Glutamatergic neuron (in vitro differentiated cells): Measurements from ENCODE around the gene PPM1M. TPM values are rescaled to one million over a fixed set of nuclear protein-coding genes. Genes with fewer than 3 reads are reported as not detected.

ENCODE experiments used
- DNase-seq: peaks from one replicate; pipeline ENCODE4 v3.0.0; 2022
- H3K27ac Mint-ChIP-seq: one replicate; pipeline ENCODE4 v1.8.0; 2020; ENCODE audit warnings: mild to moderate bottlenecking, mixed read lengths, inconsistent platforms; ENCODE audit not compliant: unreplicated experiment
- H3K27me3 Mint-ChIP-seq: one replicate; pipeline ENCODE4 v1.8.0; 2020; ENCODE audit warnings: mild to moderate bottlenecking, moderate library complexity, mixed read lengths, inconsistent platforms; ENCODE audit not compliant: unreplicated experiment
- H3K36me3 Mint-ChIP-seq: one replicate; pipeline ENCODE4 v1.8.0; 2020; ENCODE audit warnings: mild to moderate bottlenecking, mixed read lengths, inconsistent platforms; ENCODE audit not compliant: unreplicated experiment
- H3K4me1 Mint-ChIP-seq: one replicate; pipeline ENCODE4 v1.8.0; 2020; ENCODE audit warnings: mild to moderate bottlenecking, low read depth, mixed read lengths, inconsistent platforms; ENCODE audit not compliant: unreplicated experiment
- H3K4me3 Mint-ChIP-seq: one replicate; pipeline ENCODE4 v1.8.0; 2020; ENCODE audit warnings: mild to moderate bottlenecking, mixed read lengths, inconsistent platforms; ENCODE audit not compliant: unreplicated experiment
- H3K9me3 Mint-ChIP-seq: one replicate; pipeline ENCODE4 v1.8.0; 2020; ENCODE audit warnings: mild to moderate bottlenecking, moderate library complexity, mixed read lengths, inconsistent platforms; ENCODE audit not compliant: unreplicated experiment
- CTCF ChIP-seq: fragments of 200-600 bp; sonication (generic); IDR thresholded peaks from one replicate; pipeline ENCODE4 v1.5.0; 2021; ENCODE audit not compliant: partially characterized antibody, unreplicated experiment
- total RNA-seq: library from RNA; stranded (reverse); fragmentation: NEBNext Ultra II Directional; extraction: Animal tissue kit (Norgen Biotek cat#: 25700); gene quantifications from one replicate; pipeline ENCODE4 v1.2.1, GENCODE V29; 2021; ENCODE audit not compliant: unreplicated experiment

The PPM1M gene
- total RNA-seq, 1 donor from 2014 or later: 7.8 TPM

- TF ChIP-seq CTCF: no peak
- Mint-ChIP-seq H3K4me3 (peak overlapping the region; percentile 100), H3K27ac (peak overlapping the region; percentile 98), H3K4me1 (peaks cover 7% of the 10 kb centered on the region), H3K36me3 (peaks cover 5% of the 10 kb centered on the region), H3K9me3 (peaks cover 14% of the 10 kb centered on the region), H3K27me3 (peaks cover 10% of the 10 kb centered on the region)
- peak; percentile 72 for DNase-seq
These were observed 31.8 kb downstream of the PPM1M start for GRCh38 chr3:52277071-52277964.

GRCh38 chr3:52277972-52278509 is 32.5 kb downstream of the PPM1M start:
- Mint-ChIP-seq H3K4me3 (peak overlapping the region; percentile 100), H3K36me3 (peaks cover 5% of the 10 kb centered on the region), H3K27me3 (peaks cover 10% of the 10 kb centered on the region), H3K9me3 (peaks cover 14% of the 10 kb centered on the region), H3K4me1 (peaks cover 7% of the 10 kb centered on the region), H3K27ac (peak overlapping the region; percentile 99)
- peak; percentile 69 for DNase-seq
- TF ChIP-seq CTCF: no peak

GRCh38 chr3:52278510-52279069 is 33.0 kb downstream of the PPM1M start, which contains the start of gene WDR82:
TSS of gene WDR82 (minus strand) at chr3:52278649. CDS start at chr3:52278361, 288 bp downstream.
- peak; percentile 61 for TF ChIP-seq CTCF
- Mint-ChIP-seq H3K4me1 (peaks cover 7% of the 10 kb centered on the region), H3K27me3 (peaks cover 10% of the 10 kb centered on the region), H3K36me3 (peaks cover 5% of the 10 kb centered on the region), H3K27ac (peak within 1 kb of the TSS; percentile 99), H3K9me3 (peaks cover 14% of the 10 kb centered on the region), H3K4me3 (peak within 1 kb of the TSS; percentile 100)
- DNase-seq: peak; percentile 100

GRCh38 chr3:52279596-52279995 is 34.0 kb downstream of the PPM1M start:
- no peak overlapping the region for H3K27ac Mint-ChIP-seq

More at GRCh38 chr3:52279596-52279995, 34.0 kb downstream of the PPM1M start:
- peaks cover 14% of the 10 kb centered on the region for H3K9me3 Mint-ChIP-seq
- H3K36me3 Mint-ChIP-seq: peaks cover 5% of the 10 kb centered on the region
- peak overlapping the region; percentile 65 for H3K4me3 Mint-ChIP-seq
- H3K27me3 Mint-ChIP-seq: peaks cover 10% of the 10 kb centered on the region
- DNase-seq: no peak
- peaks cover 7% of the 10 kb centered on the region for H3K4me1 Mint-ChIP-seq
- no peak for TF ChIP-seq CTCF
